Activated B cell treated with CpG ODN at 0.5 μM for 24 hours (primary cell): Measurements from ENCODE around the gene SAMD3. TPM values are rescaled to one million over a fixed set of nuclear protein-coding genes. Genes with fewer than 3 reads are reported as not detected.
"Not testable (repeated sequence)": the region's sequence is repeated elsewhere in the genome, so short reads cannot be mapped to it uniquely, and the experiment has no call there.

ENCODE experiments used
- ATAC-seq: fragments of 200-7000 bp; cut with Tn5 transposase; one replicate; pipeline ENCODE4 v1.10.0; 2021; ENCODE audit warnings: low read depth, mild to moderate bottlenecking, moderate library complexity
- CTCF ChIA-PET: fragments of 350-600 bp; sonication (Branson Sonifier 250); formaldehyde crosslinking; loops from one replicate; lab custom pipeline; 2021; ENCODE audit warnings: antibody characterized with exemption; lab: Charles Lee
- POLR2A ChIA-PET: fragments of 350-600 bp; sonication (Branson Sonifier 250); formaldehyde crosslinking; loops from one replicate; lab custom pipeline; 2021; ENCODE audit warnings: antibody characterized with exemption; lab: Charles Lee
- DNase-seq: peaks from one replicate; pipeline ENCODE4 v3.0.0; 2022
- H3K27ac Mint-ChIP-seq: one replicate; pipeline ENCODE4 v1.8.0; 2020; ENCODE audit warnings: mixed read lengths
- H3K27me3 Mint-ChIP-seq: one replicate; pipeline ENCODE4 v1.8.0; 2021; ENCODE audit warnings: mixed read lengths
- H3K36me3 Mint-ChIP-seq: one replicate; pipeline ENCODE4 v1.8.0; 2021; ENCODE audit warnings: low read depth, mixed read lengths
- H3K4me1 Mint-ChIP-seq: one replicate; pipeline ENCODE4 v1.8.0; 2021; ENCODE audit warnings: mixed read lengths
- H3K4me3 Mint-ChIP-seq: one replicate; pipeline ENCODE4 v1.8.0; 2020; ENCODE audit warnings: mild to moderate bottlenecking, mixed read lengths
- H3K9me3 Mint-ChIP-seq: one replicate; pipeline ENCODE4 v1.8.0; 2020; ENCODE audit warnings: mixed read lengths
- intact Hi-C: fragments of 100-400 bp; cut with micrococcal nuclease; formaldehyde crosslinking; loops from one replicate; pipeline ENCODE4 v1.15.1; 2024
- total RNA-seq: library from RNA; stranded (reverse); gene quantifications from 2 replicates; pipeline ENCODE4 v1.2.3, GENCODE V29; 2022
- TF ChIP-seq, protein P1 (sequence below): fragments of 200-600 bp; IDR thresholded peaks from one replicate; pipeline ENCODE4 v1.8.0; 2022; ENCODE audit warnings: antibody characterized with exemption, mild to moderate bottlenecking

Gene SAMD3
- total RNA-seq, 1 donor from 2014 or later: not detected

DNA sequence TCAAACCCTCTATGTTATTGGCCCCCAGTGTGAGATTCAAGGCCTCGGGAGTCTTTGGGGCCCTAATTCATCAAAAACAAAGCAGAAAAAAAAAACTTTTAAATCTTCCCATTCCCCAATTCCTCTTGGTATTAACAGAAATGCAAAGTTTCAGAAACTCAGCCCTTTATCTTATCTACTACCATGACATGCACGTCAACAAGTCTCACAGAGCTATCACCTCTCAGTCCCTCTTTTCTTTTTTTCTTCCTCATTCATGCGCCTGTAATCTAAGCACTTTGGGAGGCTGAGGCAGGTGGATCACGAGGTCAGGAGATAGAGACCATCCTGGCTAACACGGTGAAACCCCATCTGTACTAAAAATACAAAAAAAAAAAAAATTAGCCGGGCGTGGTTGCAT lies 22.7 kb downstream of the SAMD3 start:
- intact Hi-C loops: no loop called here
- TF ChIP-seq, protein P1, sequence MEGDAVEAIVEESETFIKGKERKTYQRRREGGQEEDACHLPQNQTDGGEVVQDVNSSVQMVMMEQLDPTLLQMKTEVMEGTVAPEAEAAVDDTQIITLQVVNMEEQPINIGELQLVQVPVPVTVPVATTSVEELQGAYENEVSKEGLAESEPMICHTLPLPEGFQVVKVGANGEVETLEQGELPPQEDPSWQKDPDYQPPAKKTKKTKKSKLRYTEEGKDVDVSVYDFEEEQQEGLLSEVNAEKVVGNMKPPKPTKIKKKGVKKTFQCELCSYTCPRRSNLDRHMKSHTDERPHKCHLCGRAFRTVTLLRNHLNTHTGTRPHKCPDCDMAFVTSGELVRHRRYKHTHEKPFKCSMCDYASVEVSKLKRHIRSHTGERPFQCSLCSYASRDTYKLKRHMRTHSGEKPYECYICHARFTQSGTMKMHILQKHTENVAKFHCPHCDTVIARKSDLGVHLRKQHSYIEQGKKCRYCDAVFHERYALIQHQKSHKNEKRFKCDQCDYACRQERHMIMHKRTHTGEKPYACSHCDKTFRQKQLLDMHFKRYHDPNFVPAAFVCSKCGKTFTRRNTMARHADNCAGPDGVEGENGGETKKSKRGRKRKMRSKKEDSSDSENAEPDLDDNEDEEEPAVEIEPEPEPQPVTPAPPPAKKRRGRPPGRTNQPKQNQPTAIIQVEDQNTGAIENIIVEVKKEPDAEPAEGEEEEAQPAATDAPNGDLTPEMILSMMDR: no peak
- Mint-ChIP-seq H3K27me3 (no peaks in the 10 kb centered on the region), H3K27ac (no peak overlapping the region), H3K9me3 (no peaks in the 10 kb centered on the region), H3K36me3 (no peaks in the 10 kb centered on the region), H3K4me3 (no peak overlapping the region), H3K4me1 (peaks cover 14% of the 10 kb centered on the region)
- POLR2A ChIA-PET: no interaction called here
- CTCF ChIA-PET: no interaction called here
- DNase-seq: no peak
- no peak for ATAC-seq

DNA sequence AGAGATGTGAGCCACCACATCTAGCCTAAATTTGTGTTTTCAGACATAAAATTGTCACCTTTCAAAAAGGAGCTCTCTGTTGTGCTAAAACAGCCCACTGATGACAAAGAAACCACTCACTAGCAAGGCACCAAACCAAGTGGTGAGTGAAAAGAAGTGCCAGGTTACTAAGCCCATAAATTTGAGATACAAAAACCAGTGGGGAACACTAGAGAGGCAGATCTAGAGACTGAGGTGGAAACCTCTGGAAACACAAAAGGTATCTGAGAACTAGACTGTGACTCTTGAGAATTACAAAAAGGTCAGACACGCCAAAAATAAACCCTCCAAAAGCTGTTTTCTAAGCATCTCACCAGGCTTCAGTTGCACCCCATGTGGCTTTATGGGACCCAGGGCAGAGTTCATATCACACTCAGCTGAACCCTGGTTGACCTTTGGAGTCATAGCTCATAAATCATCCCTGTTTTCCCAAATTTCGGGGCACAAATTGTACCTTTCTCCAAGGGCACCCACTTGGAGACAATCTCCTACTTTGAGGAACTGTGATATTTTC lies 24.2 kb downstream of the SAMD3 start:
- Mint-ChIP-seq H3K27me3 (no peaks in the 10 kb centered on the region), H3K27ac (no peak overlapping the region), H3K4me1 (peaks cover 7% of the 10 kb centered on the region), H3K4me3 (no peak overlapping the region), H3K36me3 (no peaks in the 10 kb centered on the region), H3K9me3 (no peaks in the 10 kb centered on the region)
- DNase-seq (no peak), ATAC-seq (no peak)
- intact Hi-C loops: no loop called here
- POLR2A ChIA-PET: no interaction called here
- TF ChIP-seq, protein P1: no peak
- CTCF ChIA-PET: no interaction called here

DNA sequence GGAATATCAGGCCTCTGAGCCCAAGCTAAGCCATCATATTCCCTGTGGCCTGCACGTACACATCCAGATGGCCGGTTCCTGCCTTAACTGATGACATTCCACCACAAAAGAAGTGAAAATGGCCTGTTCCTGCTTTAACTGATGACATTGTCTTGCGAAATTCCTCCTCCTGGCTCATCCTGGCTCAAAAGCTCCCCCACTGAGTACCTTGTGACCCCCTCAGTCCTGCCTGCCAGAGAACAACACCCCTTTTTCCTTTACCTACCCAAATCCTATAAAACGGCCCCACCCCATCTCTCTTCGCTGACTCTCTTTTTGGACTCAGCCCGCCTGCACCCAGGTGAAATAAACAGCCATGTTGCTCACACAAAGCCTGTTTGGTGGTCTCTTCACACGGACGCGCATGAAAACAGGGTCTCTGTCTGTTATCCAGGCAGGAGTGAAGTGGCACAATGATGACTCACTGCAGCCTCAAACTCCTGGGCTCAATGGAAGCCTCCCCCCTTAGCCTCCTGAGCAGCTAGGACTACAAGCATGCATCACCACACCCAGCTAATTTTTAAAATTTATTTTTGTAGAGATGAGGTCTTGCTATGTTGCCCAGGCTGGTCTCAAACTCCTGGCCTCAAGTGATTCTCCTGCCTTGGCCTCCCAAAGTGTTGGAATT lies 24.8 kb downstream of the SAMD3 start:
- intact Hi-C loops, DNase-seq, POLR2A ChIA-PET, CTCF ChIA-PET, H3K9me3 Mint-ChIP-seq, H3K27me3 Mint-ChIP-seq, H3K4me1 Mint-ChIP-seq, ATAC-seq, H3K36me3 Mint-ChIP-seq, H3K4me3 Mint-ChIP-seq, H3K27ac Mint-ChIP-seq: not testable (repeated sequence)

DNA sequence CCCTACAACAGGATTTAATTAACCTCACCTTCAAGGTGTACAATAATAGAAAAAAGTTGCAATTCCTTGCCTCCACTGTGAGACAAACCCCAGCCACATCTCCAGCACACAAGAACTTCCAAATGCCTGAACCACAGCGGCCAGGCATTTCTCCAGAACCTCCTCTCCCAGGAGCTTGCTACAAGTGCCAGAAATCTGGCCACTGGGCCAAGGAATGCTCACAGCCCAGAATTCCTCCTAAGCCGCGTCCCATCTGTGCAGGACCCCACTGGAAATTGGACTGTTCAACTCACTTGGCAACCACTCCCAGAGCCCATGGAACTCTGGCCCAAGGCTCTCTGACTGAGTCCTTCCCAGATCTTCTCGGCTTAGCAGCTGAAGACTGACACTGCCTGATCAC lies 28.3 kb downstream of the SAMD3 start:
- H3K27ac Mint-ChIP-seq, intact Hi-C loops, CTCF ChIA-PET, H3K9me3 Mint-ChIP-seq, H3K36me3 Mint-ChIP-seq, POLR2A ChIA-PET, ATAC-seq, H3K4me3 Mint-ChIP-seq, DNase-seq, H3K27me3 Mint-ChIP-seq: not testable (repeated sequence)
- peaks cover 14% of the 10 kb centered on the region for H3K4me1 Mint-ChIP-seq

DNA sequence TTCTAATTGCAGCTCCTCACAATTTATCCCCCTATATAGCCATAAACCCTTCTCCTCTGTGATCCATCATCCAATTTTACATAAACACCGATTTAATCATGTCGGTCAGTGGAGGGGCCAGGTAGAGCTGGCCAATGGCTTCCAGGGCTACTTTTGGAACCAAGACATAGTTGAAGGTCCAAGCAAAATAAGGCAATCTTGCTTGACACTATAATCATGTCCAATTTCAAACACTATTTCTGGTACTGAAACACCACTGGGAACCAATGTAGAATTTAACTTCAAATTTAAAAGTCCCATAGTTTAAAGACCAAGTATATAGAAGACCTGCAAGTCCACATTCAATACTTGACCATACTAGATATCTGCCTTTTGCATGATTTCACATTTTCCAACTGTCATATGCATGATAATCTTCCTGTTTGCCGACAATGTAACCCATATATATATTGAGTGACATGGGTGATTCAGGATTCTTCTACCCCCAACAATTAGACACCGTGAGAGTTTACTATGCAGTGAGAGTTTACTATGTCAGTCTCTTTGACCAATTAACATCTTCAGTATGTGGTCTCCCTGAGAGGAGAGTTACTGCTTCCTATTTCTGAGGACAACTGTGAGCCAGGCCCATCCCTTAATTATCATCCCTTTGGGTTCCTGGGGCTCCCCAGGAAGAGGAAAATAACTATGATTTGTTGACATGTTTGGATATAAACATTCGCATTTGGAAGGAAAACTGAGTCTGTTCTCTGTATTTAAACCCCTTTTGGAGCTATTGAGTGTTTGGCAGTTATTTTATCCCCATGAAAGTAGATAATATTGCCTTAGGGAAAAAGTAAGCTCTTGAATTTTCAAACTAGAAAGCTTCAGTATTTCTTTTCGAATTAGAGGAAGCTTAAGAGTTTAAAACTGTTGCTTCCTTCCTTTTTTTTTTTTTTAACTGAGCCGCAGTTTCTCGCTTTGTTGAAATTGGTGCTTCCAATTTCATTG lies 31.8 kb downstream of the SAMD3 start:
- TF ChIP-seq, protein P1: no peak
- ChIA-PET POLR2A (no interaction called here), CTCF (no interaction called here)
- H3K27ac Mint-ChIP-seq: no peak overlapping the region
- no peak for DNase-seq
- intact Hi-C loops: no loop called here
- H3K27me3 Mint-ChIP-seq: no peaks in the 10 kb centered on the region
- H3K9me3 Mint-ChIP-seq: no peaks in the 10 kb centered on the region
- no peak for ATAC-seq
- H3K36me3 Mint-ChIP-seq: no peaks in the 10 kb centered on the region
- no peak overlapping the region for H3K4me3 Mint-ChIP-seq
- peaks cover 14% of the 10 kb centered on the region for H3K4me1 Mint-ChIP-seq
